ENCODE data around the gene NAV2.
"Not testable (repeated sequence)": the region's sequence is repeated elsewhere in the genome, so short reads cannot be mapped to it uniquely, and the experiment has no call there.

Gene NAV2

GRCh38 chr11:19912115-19912957 is 199.7 kb downstream of the NAV2 start:
- DNase-seq (ENCODE audit: insufficient read length, low spot score) (no peak), FAIRE-seq (no peak)

GRCh38 chr11:19912958-19913892 is 200.6 kb downstream of the NAV2 start:
- no peak for FAIRE-seq
- no peak for DNase-seq (ENCODE audit: insufficient read length, low spot score)

GRCh38 chr11:19913893-19914249 is 201.2 kb downstream of the NAV2 start:
- DNase-seq (ENCODE audit: insufficient read length, low spot score) (no peak), FAIRE-seq (no peak)

GRCh38 chr11:19915808-19916207 is 203.2 kb downstream of the NAV2 start:
- DNase-seq (ENCODE audit: insufficient read length, low spot score) = no peak
- no peak for FAIRE-seq

GRCh38 chr11:19917069-19917468 is 204.4 kb downstream of the NAV2 start:
- no peak for FAIRE-seq
- no peak for DNase-seq (ENCODE audit: insufficient read length, low spot score)

- FAIRE-seq = no peak
- DNase-seq (ENCODE audit: insufficient read length, low spot score) = no peak
Measured at GRCh38 chr11:19918302-19919049, 205.8 kb downstream of the NAV2 start.

GRCh38 chr11:19919050-19919561 is 206.5 kb downstream of the NAV2 start:
- DNase-seq (ENCODE audit: insufficient read length, low spot score) (no peak), FAIRE-seq (no peak)

GRCh38 chr11:19920982-19921381 is 208.3 kb downstream of the NAV2 start:
- DNase-seq (ENCODE audit: insufficient read length, low spot score) (no peak), FAIRE-seq (no peak)

GRCh38 chr11:19921976-19922688 is 209.5 kb downstream of the NAV2 start:
- FAIRE-seq = no peak
- no peak for DNase-seq (ENCODE audit: insufficient read length, low spot score)

- FAIRE-seq = no peak
Measured at GRCh38 chr11:19922689-19923035, 210.0 kb downstream of the NAV2 start.

GRCh38 chr11:19923626-19924025 is 211.0 kb downstream of the NAV2 start:
- DNase-seq (ENCODE audit: insufficient read length, low spot score) (no peak), FAIRE-seq (no peak)

More at GRCh38 chr11:19922689-19923035, 210.0 kb downstream of the NAV2 start:
- DNase-seq (ENCODE audit: insufficient read length, low spot score) = no peak

GRCh38 chr11:19924311-19924710 is 211.7 kb downstream of the NAV2 start:
- DNase-seq (ENCODE audit: insufficient read length, low spot score) (no peak), FAIRE-seq (no peak)

GRCh38 chr11:19924716-19925115 is 212.1 kb downstream of the NAV2 start:
- DNase-seq (ENCODE audit: insufficient read length, low spot score) = no peak
- no peak for FAIRE-seq

GRCh38 chr11:19927403-19927802 is 214.8 kb downstream of the NAV2 start:
- not testable (repeated sequence) for DNase-seq (ENCODE audit: insufficient read length, low spot score); FAIRE-seq

- no peak for FAIRE-seq
- DNase-seq (ENCODE audit: insufficient read length, low spot score) = no peak
Measured at GRCh38 chr11:19929147-19929546, 216.5 kb downstream of the NAV2 start.

GRCh38 chr11:19929655-19930054 is 217.0 kb downstream of the NAV2 start:
- DNase-seq (ENCODE audit: insufficient read length, low spot score) (no peak), FAIRE-seq (no peak)

- DNase-seq (ENCODE audit: insufficient read length, low spot score) (no peak), FAIRE-seq (no peak)
Measured at GRCh38 chr11:19931141-19931770, 218.6 kb downstream of the NAV2 start.

- FAIRE-seq = no peak
- no peak for DNase-seq (ENCODE audit: insufficient read length, low spot score)
Measured at GRCh38 chr11:19931771-19932369, 219.2 kb downstream of the NAV2 start.

GRCh38 chr11:19933132-19933735 is 220.6 kb downstream of the NAV2 start:
- FAIRE-seq = no peak
- no peak for DNase-seq (ENCODE audit: insufficient read length, low spot score)

All from GM19239 (cell line).